Heart left ventricle (tissue), 16 donors: ENCODE results near the gene AQP2. TPM values are rescaled to one million over a fixed set of nuclear protein-coding genes. Genes with fewer than 3 reads are reported as not detected.

Experiments
- ATAC-seq, 4 donors: fragments of 200-7000 bp; cut with Tn5 transposase; one replicate each; pipeline ENCODE4 v1.9.1; 2020 to 2022; ENCODE audit warnings: moderate library complexity in 4 of 4, mild to moderate bottlenecking in 3 of 4, moderate number of reproducible peaks in 1 of 4
- DNase-seq, 5 donors: peaks; one replicate each; pipeline ENCODE4 v3.0.0-alpha.2; 2020
- H3K27ac ChIP-seq, 12 donors: fragments of 200-600 bp; sonication (generic) in 4 of 12; one replicate each; pipeline versions ENCODE4 v1.5.0 to v1.8.0; 2016 to 2022; ENCODE audit warnings: mild to moderate bottlenecking in 2 of 12
- H3K27me3 ChIP-seq, 9 donors: fragments of 200-600 bp; sonication (generic) in 2 of 9; one replicate each; pipeline versions ENCODE4 v1.5.1 to v1.8.0; 2016 to 2022; ENCODE audit warnings: mild to moderate bottlenecking in 3 of 9
- H3K36me3 ChIP-seq, 9 donors: fragments of 200-600 bp; sonication (generic) in 2 of 9; one replicate each; pipeline versions ENCODE4 v1.5.0 to v1.8.0; 2018 to 2022; ENCODE audit warnings: mild to moderate bottlenecking in 2 of 9
- H3K4me1 ChIP-seq, 12 donors: fragments of 200-600 bp; sonication (generic) in 4 of 12; one replicate each; pipeline versions ENCODE4 v1.5.0 to v1.8.0; 2016 to 2022; ENCODE audit warnings: mild to moderate bottlenecking in 3 of 12
- H3K4me3 ChIP-seq, 12 donors: fragments of 200-600 bp; sonication (generic) in 4 of 12; one replicate each; pipeline versions ENCODE4 v1.5.0 to v1.8.0; 2017 to 2022; ENCODE audit warnings: mild to moderate bottlenecking in 9 of 12, moderate library complexity in 4 of 12
- H3K9me3 ChIP-seq, 12 donors: fragments of 200-600 bp; sonication (generic) in 4 of 12; one replicate each; pipeline versions ENCODE4 v1.5.0 to v1.8.0; 2016 to 2022; ENCODE audit warnings: mild to moderate bottlenecking in 1 of 12
- POLR2A ChIP-seq, 2 donors: fragments of 450-650 bp; IDR thresholded peaks; one replicate each; pipeline ENCODE4 v1.6.1; 2017; ENCODE audit warnings: antibody characterized with exemption in 2 of 2, mild to moderate bottlenecking in 2 of 2, moderate library complexity in 2 of 2
- WGBS, 4 donors: extraction: QIAGEN DNeasy Blood & Tissue Kit in 2 of 4; methylation state at CpG; one replicate each; pipeline versions ENCODE4 v1.1.5 to v1.1.7; 2013 to 2018; 5-methylcytosine and 5-hydroxymethylcytosine counted together
- intact Hi-C, 10 donors: fragments of 100-400 bp; cut with DNase I; formaldehyde crosslinking; loops; one replicate each; pipeline versions ENCODE4 v1.11.1 to v1.14.2; 2022
- polyA plus RNA-seq, 2 donors: library from polyadenylated mRNA; stranded (reverse); fragments of 200-250 nt; gene quantifications; one replicate each; pipeline ENCODE4 v1.2.3, GENCODE V29; 2013
- total RNA-seq, 9 donors: library from RNA; depleted of rRNA in 2 of 9; stranded (reverse); fragments of >200 nt in 2 of 9; fragmentation: NEBNext Ultra II Directional in 3 of 9; extraction: Animal tissue kit (Norgen Biotek cat#: 25700) in 3 of 9; gene quantifications; one replicate each; pipeline versions ENCODE4 v1.1.0 to v1.2.4, GENCODE V29; 2016 to 2023
- TF ChIP-seq, protein P1 (sequence below), 12 donors: fragments of 200-600 bp; sonication (generic) in 4 of 12; IDR thresholded peaks; one replicate each; pipeline versions ENCODE4 v1.5.0 to v1.8.0; 2018 to 2022; ENCODE audit warnings: antibody characterized with exemption in 12 of 12, mild to moderate bottlenecking in 5 of 12
- donor health status: ischemic (EF 13 %, LVEDD 7.1; RV severe dilation, severe dysfunction).
- donor health status: healthy with polysubstance abuse.
- donor health status: DM: no; HTN: yes; CAD: no.
- donor health status: DM: no; HTN: no; CAD: no.
- donor health status: ischemic (EF 25% LVEDD 6.9; RV normal size, moderate dysfunction).
- donor health status: ischemic (EF 25% LVEDD 5.7; RV mildly dilated, moderate dysfunction).
- donor health status: healthy.
- donor health status: DM: yes; HTN: yes; CAD: no.
- donor health status: ischemic (EF 35%, LVEDD 5.7; RV mildly dilated, moderate dysfunction).
- donor health status: nonischemic (EF 11% LVEDD 7.7; RV severe dilation, severe dysfunction).
- donor health status: DM: yes; HTN: yes; CAD: no.
- donor health status: PGD.
- donor health status: ischemic (EF 29% LVEDD 5.4; RV normal size, mild dysfunction).
- donor health status: nonischemic (EF 23%, LVEDD 6.1; RV moderate dilation, normal function).

Gene AQP2
- total and polyA plus RNA-seq, 11 donors = not detected

DNA sequence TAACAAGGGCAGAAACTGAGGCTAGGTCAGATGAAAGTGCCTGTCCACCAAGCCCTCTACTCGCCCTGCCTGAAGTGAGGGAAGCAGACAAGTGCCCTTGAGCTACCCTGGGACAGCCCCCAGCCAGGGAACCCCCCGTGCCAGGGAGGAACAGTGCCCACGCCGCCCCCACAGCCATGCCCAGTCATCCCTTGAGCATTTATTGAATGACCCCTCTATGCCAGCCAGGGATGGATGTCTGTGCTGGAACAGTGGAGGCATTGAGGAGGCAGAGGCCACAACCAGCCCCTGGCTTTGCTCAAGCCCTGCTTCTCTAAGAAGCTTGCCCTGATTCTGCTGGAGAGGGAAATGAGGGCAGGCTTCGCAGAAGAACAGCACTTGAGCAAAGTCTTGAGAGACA, 18.5 kb downstream of the AQP2 start:
- WGBS, 4 donors = 76 to 87% (median 85%) methylated on average over 3 to 5 of the region's 5 CpGs
- H3K4me3 ChIP-seq = no peak overlapping the region
- peaks cover 0 to 14% (median 9%) of the 10 kb centered on the region in 12 donors for H3K4me1 ChIP-seq
- no peak for ATAC-seq
- intact Hi-C loops = loop anchor here in 9 of 10 donors (5.0 to 10.0 kb wide), 7 partner anchors 83 to 216 kb away; no protein-coding TSS in a partner anchor
- peaks cover 0 to 31% (median 7%) of the 10 kb centered on the region in 9 donors for H3K27me3 ChIP-seq
- no peak for TF ChIP-seq POLR2A (IDR thresholded peaks at IDR 0.05)
- TF ChIP-seq, protein P1, sequence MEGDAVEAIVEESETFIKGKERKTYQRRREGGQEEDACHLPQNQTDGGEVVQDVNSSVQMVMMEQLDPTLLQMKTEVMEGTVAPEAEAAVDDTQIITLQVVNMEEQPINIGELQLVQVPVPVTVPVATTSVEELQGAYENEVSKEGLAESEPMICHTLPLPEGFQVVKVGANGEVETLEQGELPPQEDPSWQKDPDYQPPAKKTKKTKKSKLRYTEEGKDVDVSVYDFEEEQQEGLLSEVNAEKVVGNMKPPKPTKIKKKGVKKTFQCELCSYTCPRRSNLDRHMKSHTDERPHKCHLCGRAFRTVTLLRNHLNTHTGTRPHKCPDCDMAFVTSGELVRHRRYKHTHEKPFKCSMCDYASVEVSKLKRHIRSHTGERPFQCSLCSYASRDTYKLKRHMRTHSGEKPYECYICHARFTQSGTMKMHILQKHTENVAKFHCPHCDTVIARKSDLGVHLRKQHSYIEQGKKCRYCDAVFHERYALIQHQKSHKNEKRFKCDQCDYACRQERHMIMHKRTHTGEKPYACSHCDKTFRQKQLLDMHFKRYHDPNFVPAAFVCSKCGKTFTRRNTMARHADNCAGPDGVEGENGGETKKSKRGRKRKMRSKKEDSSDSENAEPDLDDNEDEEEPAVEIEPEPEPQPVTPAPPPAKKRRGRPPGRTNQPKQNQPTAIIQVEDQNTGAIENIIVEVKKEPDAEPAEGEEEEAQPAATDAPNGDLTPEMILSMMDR (IDR thresholded peaks at IDR 0.05) = no peak
- no peak for DNase-seq
- H3K9me3 ChIP-seq = no peaks in the 10 kb centered on the region
- no peaks in the 10 kb centered on the region for H3K36me3 ChIP-seq
- no peak overlapping the region for H3K27ac ChIP-seq

GRCh38 chr12:49969651-49970429, 19.3 kb downstream of the AQP2 start:
- WGBS, 4 donors = 80 to 84% (median 82%) methylated on average over 12 of the region's 12 CpGs
- H3K9me3 ChIP-seq = no peaks in the 10 kb centered on the region
- intact Hi-C loops = loop anchor here in 9 of 10 donors (5.0 to 10.0 kb wide), 8 partner anchors 82 to 215 kb away; partner anchors contain the start of gene ASIC1 (in 1 of the 9)
- peaks cover 0 to 29% (median 7%) of the 10 kb centered on the region in 9 donors for H3K27me3 ChIP-seq
- H3K4me1 ChIP-seq = peaks cover 0 to 22% (median 12%) of the 10 kb centered on the region in 12 donors
- H3K36me3 ChIP-seq = no peaks in the 10 kb centered on the region
- ATAC-seq = no peak
- H3K27ac ChIP-seq = peak overlapping the region in 1 of 12 donors; percentile 5
- no peak for DNase-seq
- no peak overlapping the region for H3K4me3 ChIP-seq
- no peak for TF ChIP-seq POLR2A (IDR thresholded peaks at IDR 0.05)
- TF ChIP-seq, protein P1 (IDR thresholded peaks at IDR 0.05) = no peak

- Histone ChIP-seq H3K36me3 (no peaks in the 10 kb centered on the region), H3K27ac (no peak overlapping the region), H3K9me3 (no peaks in the 10 kb centered on the region), H3K4me3 (no peak overlapping the region), H3K4me1 (peaks cover 0 to 29% (median 15%) of the 10 kb centered on the region in 12 donors), H3K27me3 (peaks cover 0 to 29% (median 7%) of the 10 kb centered on the region in 9 donors)
- intact Hi-C loops = loop anchor here in 1 of 10 donors (5.0 kb wide), 1 partner anchor 87 kb away; the partner anchor contains the start of gene ASIC1
- no peak for DNase-seq
- ATAC-seq = no peak
- 60 to 82% (median 71%) methylated on average over 10 of the region's 10 CpGs for WGBS, 4 donors
- TF ChIP-seq, protein P1 (IDR thresholded peaks at IDR 0.05) = no peak
- no peak for TF ChIP-seq POLR2A (IDR thresholded peaks at IDR 0.05)
Observed at GRCh38 chr12:49970658-49971057, 20.1 kb downstream of the AQP2 start.

DNA sequence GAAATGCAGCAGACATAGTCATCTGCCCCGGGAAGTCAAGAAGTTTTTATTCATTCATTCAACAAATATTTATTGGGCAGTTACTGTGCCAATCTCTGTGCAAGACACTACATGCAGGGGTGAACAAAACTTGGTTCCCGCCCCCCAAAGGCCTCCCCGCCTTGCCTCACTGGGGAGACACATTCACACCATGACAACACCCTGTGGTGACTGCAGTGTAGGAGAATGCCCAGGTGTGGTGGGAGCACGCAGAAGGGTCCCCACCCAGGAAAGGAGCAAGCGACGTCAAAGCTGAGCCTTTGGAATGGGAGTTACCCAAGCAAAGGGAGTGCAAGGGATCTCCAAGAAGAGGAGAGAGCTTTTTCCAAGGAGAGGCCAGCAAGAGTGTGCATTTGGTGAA, 20.6 kb downstream of the AQP2 start:
- peaks cover 0 to 29% (median 7%) of the 10 kb centered on the region in 9 donors for H3K27me3 ChIP-seq
- H3K4me3 ChIP-seq = no peak overlapping the region
- H3K36me3 ChIP-seq = no peaks in the 10 kb centered on the region
- ATAC-seq (no peak), DNase-seq (no peak)
- 79 to 87% (median 84%) methylated on average over 6 of the region's 6 CpGs for WGBS, 4 donors
- TF ChIP-seq, protein P1 (IDR thresholded peaks at IDR 0.05) = no peak
- TF ChIP-seq POLR2A (IDR thresholded peaks at IDR 0.05) = no peak
- H3K27ac ChIP-seq = no peak overlapping the region
- intact Hi-C loops = loop anchor here in 1 of 10 donors (5.0 kb wide), 1 partner anchor 86 kb away; the partner anchor contains the start of gene ASIC1
- H3K4me1 ChIP-seq = peaks cover 0 to 29% (median 15%) of the 10 kb centered on the region in 12 donors
- H3K9me3 ChIP-seq = no peaks in the 10 kb centered on the region
